SK-N-SH (cell line): ENCODE results near the gene PDE4B. TPM values are rescaled to one million over a fixed set of nuclear protein-coding genes. Genes with fewer than 3 reads are reported as not detected.

Source experiments
- CTCF ChIA-PET: fragments of 300-600, 350-600 bp; formaldehyde crosslinking; extraction: SDS; loops from one replicate; lab custom pipeline; 2021; lab: Yijun Ruan, JAX
- POLR2A ChIA-PET: fragments of 350-600 bp; sonication (Branson Sonifier 250); formaldehyde crosslinking; extraction: SDS; loops from one replicate; lab custom pipeline; 2020; ENCODE audit warnings: antibody characterized with exemption, inconsistent platforms; lab: Yijun Ruan, JAX
- DNase-seq: peaks from one replicate; pipeline ENCODE4 v3.0.0; 2012
- H2AFZ ChIP-seq: fragments of 200-600 bp; sonication (generic); 2 replicates; pipeline ENCODE4 v1.8.1; 2016; ENCODE audit warnings: antibody characterized with exemption, mild to moderate bottlenecking, low read depth
- H3F3A ChIP-seq: fragments of 200-600 bp; sonication (generic); replicated peaks from 2 replicates; pipeline ENCODE3; 2016; ENCODE audit warnings: antibody characterized with exemption, mild to moderate bottlenecking; ENCODE audit not compliant: insufficient read depth
- H3K27ac ChIP-seq, 2 experiments: fragments of 200-500 bp in 1 of 2; fragments of 200-600 bp in 1 of 2; sonication (Bioruptor generic) in 1 of 2; sonication (generic), shearing (Covaris generic) in 1 of 2; 2 replicates each; pipeline versions ENCODE4 v1.5.1 to v1.6.1; 2014 to 2016; ENCODE audit warnings: low read depth in 2 of 2, inconsistent platforms in 1 of 2, low read length in 1 of 2, mild to moderate bottlenecking in 1 of 2, mixed read lengths in 1 of 2
- H3K27me3 ChIP-seq: fragments of 200-600 bp; sonication (generic), shearing (Covaris generic); 2 replicates; pipeline ENCODE4 v1.6.1; 2016; ENCODE audit warnings: mixed run types; ENCODE audit not compliant: insufficient read depth
- H3K36me3 ChIP-seq, 2 experiments: fragments of 200-500 bp in 1 of 2; fragments of 200-600 bp in 1 of 2; sonication (Bioruptor generic) in 1 of 2; sonication (generic) in 1 of 2; replicated peaks in 1 of 2; 2 replicates each; pipeline versions ENCODE3 to v1.5.1; 2014 to 2016; ENCODE audit warnings: low read length in 1 of 2, mild to moderate bottlenecking in 1 of 2; ENCODE audit not compliant: insufficient read depth in 2 of 2, control insufficient read depth in 1 of 2
- H3K4me1 ChIP-seq, 2 experiments: fragments of 200-500 bp in 1 of 2; fragments of 200-600 bp in 1 of 2; sonication (Bioruptor generic) in 1 of 2; sonication (generic), shearing (Covaris generic) in 1 of 2; 2 replicates each; pipeline versions ENCODE4 v1.5.1 to v1.6.1; 2014 to 2016; ENCODE audit warnings: low read depth in 1 of 2, low read length in 1 of 2, mixed run types in 1 of 2; ENCODE audit not compliant: insufficient read depth in 2 of 2, control insufficient read depth in 1 of 2
- H3K4me2 ChIP-seq: fragments of 200-600 bp; sonication (generic), shearing (Covaris generic); 2 replicates; pipeline ENCODE4 v1.6.1; 2017; ENCODE audit warnings: mixed run types
- H3K4me3 ChIP-seq, 2 experiments: fragments of 200-500 bp in 1 of 2; fragments of 200-600 bp in 1 of 2; sonication (Bioruptor generic) in 1 of 2; sonication (generic), shearing (Covaris generic) in 1 of 2; 2 replicates each; pipeline versions ENCODE4 v1.5.1 to v1.8.1; 2014 to 2016; ENCODE audit warnings: low read depth in 2 of 2, inconsistent platforms in 1 of 2, low read length in 1 of 2, mild to moderate bottlenecking in 1 of 2, mixed read lengths in 1 of 2, moderate library complexity in 1 of 2
- H3K79me2 ChIP-seq: fragments of 200-600 bp; sonication (generic); 2 replicates; pipeline ENCODE4 v1.8.1; 2017; ENCODE audit warnings: mild to moderate bottlenecking; ENCODE audit not compliant: insufficient read depth
- H3K9ac ChIP-seq: fragments of 200-600 bp; sonication (generic); 2 replicates; pipeline ENCODE4 v1.6.1; 2017; ENCODE audit warnings: mixed run types
- H3K9me2 ChIP-seq: fragments of 200-600 bp; sonication (generic); 2 replicates; pipeline ENCODE4 v1.6.1; 2017; ENCODE audit warnings: mixed run types
- H3K9me3 ChIP-seq: fragments of 200-600 bp; sonication (generic); 2 replicates; pipeline ENCODE4 v1.6.1; 2017; ENCODE audit warnings: mixed run types, mild to moderate bottlenecking, moderate library complexity
- H4K20me1 ChIP-seq: fragments of 200-600 bp; sonication (generic); 2 replicates; pipeline ENCODE4 v1.6.1; 2017; ENCODE audit warnings: mild to moderate bottlenecking, mixed run types; ENCODE audit not compliant: insufficient read depth
- CHD2 ChIP-seq: fragments of 150-350 bp; IDR thresholded peaks from 2 replicates; pipeline ENCODE4 v1.6.1; 2018; ENCODE audit warnings: low read length; ENCODE audit not compliant: partially characterized antibody
- EZH2phosphoT487 ChIP-seq: fragments of 200-600 bp; sonication (generic); IDR thresholded peaks from 2 replicates; pipeline ENCODE4 v1.6.1; 2017; ENCODE audit warnings: low read depth, mixed run types, mild to moderate bottlenecking, antibody characterized with exemption, moderate library complexity, borderline replicate concordance
- FOXM1 ChIP-seq: IDR thresholded peaks from 2 replicates; pipeline ENCODE4 v1.4.0; 2012; ENCODE audit warnings: low read depth, mild to moderate bottlenecking
- JUND ChIP-seq: IDR thresholded peaks from 2 replicates; pipeline ENCODE4 v1.4.0; 2012
- MEF2A ChIP-seq: IDR thresholded peaks from 2 replicates; pipeline ENCODE4 v1.4.0; 2012; ENCODE audit warnings: low read depth, borderline replicate concordance
- MXI1 ChIP-seq: IDR thresholded peaks from 2 replicates; pipeline ENCODE4 v1.6.1; 2012; ENCODE audit warnings: mild to moderate bottlenecking, low read depth, low read length, improper control_type of control experiment
- NFIC ChIP-seq: IDR thresholded peaks from 2 replicates; pipeline ENCODE4 v1.4.0; 2012; ENCODE audit warnings: borderline replicate concordance
- NRF1 ChIP-seq: IDR thresholded peaks from 2 replicates; pipeline ENCODE4 v1.6.1; 2012; ENCODE audit warnings: low read depth, mild to moderate bottlenecking, low read length
- POLR2AphosphoS5 ChIP-seq: IDR thresholded peaks from 2 replicates; pipeline ENCODE4 v1.6.1; 2012; ENCODE audit warnings: low read depth, low read length
- RCOR1 ChIP-seq: fragments of 150-350 bp; IDR thresholded peaks from 2 replicates; pipeline ENCODE4 v1.6.1; 2017; ENCODE audit warnings: antibody characterized with exemption, low read length
- REST ChIP-seq: IDR thresholded peaks from 2 replicates; pipeline ENCODE4 v1.6.1; 2012; ENCODE audit warnings: mild to moderate bottlenecking, low read depth, low read length, moderate library complexity
- USF1 ChIP-seq: IDR thresholded peaks from 2 replicates; pipeline ENCODE4 v1.4.0; 2012; ENCODE audit warnings: low read depth, borderline replicate concordance
- ZBTB33 ChIP-seq: IDR thresholded peaks from 2 replicates; pipeline ENCODE4 v1.4.0; 2012; ENCODE audit warnings: low read depth, borderline replicate concordance
- WGBS: methylation state at CpG from one replicate; pipeline ENCODE4 v1.1.6; 2017; ENCODE audit warnings: low lambda C conversion rate; 5-methylcytosine and 5-hydroxymethylcytosine counted together
- polyA plus RNA-seq, 3 experiments: library from polyadenylated mRNA; depleted of rRNA; stranded (reverse); fragments of >200 nt; gene quantifications; 2 replicates each; pipeline ENCODE4 v1.2.3, GENCODE V29; 2012

Gene PDE4B
- polyA plus RNA-seq, 1 of the 3 experiments (the other 2 are of a cell fraction): 1.9 TPM

- TF ChIP-seq ZBTB33 (no peak), MEF2A (no peak)
- TF ChIP-seq, all 33 proteins: peak for 11
Measured at GRCh38 chr1:66364578-66365391, 572.1 kb downstream of the PDE4B start (continued).

GRCh38 chr1:66365635-66366034 is 572.9 kb downstream of the PDE4B start:
- peaks cover 26% of the 10 kb centered on the region for H3F3A ChIP-seq
- H3K79me2 ChIP-seq: no peaks in the 10 kb centered on the region
- H3K4me2 ChIP-seq: 0 out of 2 replicates have a peak overlapping the region, but pooled peaks have one; percentile 37
- no peak for DNase-seq
- H3K4me3 ChIP-seq: no peak overlapping the region
- H3K27me3 ChIP-seq: no peaks in the 10 kb centered on the region
- no peaks in the 10 kb centered on the region for H3K9me2 ChIP-seq
- WGBS: 87% methylated on average over 3 of the region's 3 CpGs
- H4K20me1 ChIP-seq: no peaks in the 10 kb centered on the region
- H3K9me3 ChIP-seq: no peaks in the 10 kb centered on the region
- no peak for TF ChIP-seq RCOR1
- no peak for TF ChIP-seq FOXM1
- TF ChIP-seq EZH2phosphoT487: no peak
- TF ChIP-seq USF1: no peak
- no peak for TF ChIP-seq MXI1
- TF ChIP-seq JUND: no peak
- TF ChIP-seq NFIC: no peak
- no peak for TF ChIP-seq POLR2AphosphoS5
- TF ChIP-seq REST: no peak
- TF ChIP-seq CHD2: no peak
- TF ChIP-seq NRF1: no peak
- ChIA-PET POLR2A (no interaction called here), CTCF (interaction anchor here (1.1 to 2.5 kb wide), 4 partner anchors 9 to 72 kb away, joined by 3 to 8 read pairs (median 5); no protein-coding TSS in a partner anchor)
- H2AFZ ChIP-seq: no peak overlapping the region
- peak overlapping the region in 1 of 2 experiments; percentile 67; a peak in 2 of 4 replicates for H3K27ac ChIP-seq
- H3K4me1 ChIP-seq: 0 out of 4 replicates have a peak, but pooled peaks cover 0 to 3% of the 10 kb centered on the region in 2 experiments
- H3K36me3 ChIP-seq: peaks cover 3 to 18% of the 10 kb centered on the region in 2 experiments
- peak overlapping the region; percentile 10; the same call in 1 of the 2 replicates for H3K9ac ChIP-seq
